B cell (primary cell): ENCODE results near the gene LRP5. TPM values are rescaled to one million over a fixed set of nuclear protein-coding genes. Genes with fewer than 3 reads are reported as not detected.

Source experiments
- ATAC-seq: fragments of 200-7000 bp; cut with Tn5 transposase; one replicate; pipeline ENCODE4 v1.10.0; 2021; ENCODE audit warnings: low read depth, mild to moderate bottlenecking, moderate number of reproducible peaks, moderate library complexity
- CTCF ChIA-PET: fragments of 350-600 bp; sonication (Branson Sonifier 250); formaldehyde crosslinking; loops from one replicate; lab custom pipeline; 2021; ENCODE audit warnings: antibody characterized with exemption, inconsistent platforms; lab: Charles Lee
- POLR2A ChIA-PET: fragments of 350-600 bp; sonication (Branson Sonifier 250); formaldehyde crosslinking; loops from one replicate; lab custom pipeline; 2021; ENCODE audit warnings: antibody characterized with exemption; lab: Charles Lee
- DNase-seq: peaks from one replicate; pipeline ENCODE4 v3.0.0; 2013
- H2AFZ ChIP-seq: 2 replicates; pipeline ENCODE4 v1.6.1; 2012; ENCODE audit warnings: mild to moderate bottlenecking, low read depth, low read length; ENCODE audit not compliant: insufficient read depth, poor library complexity, severe bottlenecking
- H3K27ac ChIP-seq, 2 donors: 1 replicate in 1 of 2; 2 replicates in 1 of 2; pipeline ENCODE4 v1.5.1; 2012 to 2013; ENCODE audit warnings: low read length in 2 of 2, mild to moderate bottlenecking in 2 of 2, moderate library complexity in 1 of 2
- H3K27me3 ChIP-seq, 4 experiments: fragments of 200-600 bp in 1 of 4; sonication (generic) in 1 of 4; replicated peaks in 1 of 4; 1 replicate in 2 of 4; 2 replicates in 2 of 4; pipeline versions ENCODE4 v1.6.1 to v1.7.0; 2013 to 2016; ENCODE audit warnings: low read length in 3 of 4, mild to moderate bottlenecking in 2 of 4, mixed read lengths in 1 of 4, moderate library complexity in 1 of 4; ENCODE audit not compliant: insufficient read depth in 4 of 4, control insufficient read depth in 3 of 4; ENCODE audit errors: control extremely low read depth in 1 of 4
- H3K36me3 ChIP-seq, 2 experiments: replicated peaks in 1 of 2; 1 replicate in 1 of 2; 2 replicates in 1 of 2; pipeline versions ENCODE4 v1.6.1 to v1.7.1; 2013; ENCODE audit warnings: low read length in 1 of 2; ENCODE audit not compliant: insufficient read depth in 2 of 2, control insufficient read depth in 1 of 2; ENCODE audit errors: control extremely low read depth in 1 of 2, extremely low read depth in 1 of 2
- H3K4me1 ChIP-seq, 2 donors: fragments of 200-600 bp in 1 of 2; sonication (generic) in 1 of 2; 1 replicate in 1 of 2; 2 replicates in 1 of 2; pipeline versions ENCODE4 v1.5.1 to v1.6.1; 2013 to 2017; ENCODE audit warnings: low read length in 2 of 2; ENCODE audit not compliant: control insufficient read depth in 2 of 2, insufficient read depth in 2 of 2
- H3K4me2 ChIP-seq: replicated peaks from 2 replicates; pipeline ENCODE3; 2012; ENCODE audit warnings: mild to moderate bottlenecking, low read depth, low read length; ENCODE audit not compliant: poor library complexity, severe bottlenecking
- H3K4me3 ChIP-seq, 5 experiments: fragments of 200-600 bp in 1 of 5; sonication (generic) in 1 of 5; 1 replicate in 3 of 5; 2 replicates in 2 of 5; pipeline versions ENCODE4 v1.5.1 to v1.7.0; 2011 to 2016; ENCODE audit warnings: low read length in 4 of 5, mild to moderate bottlenecking in 4 of 5, low read depth in 2 of 5, control low read depth in 1 of 5, moderate library complexity in 1 of 5; ENCODE audit not compliant: insufficient read depth in 1 of 5; ENCODE audit errors: control extremely low read depth in 1 of 5, extremely low read depth in 1 of 5
- H3K79me2 ChIP-seq: fragments of 200-600 bp; sonication (generic); one replicate; pipeline ENCODE4 v1.6.0; 2016; ENCODE audit warnings: low read length; ENCODE audit not compliant: control insufficient read depth, insufficient read depth
- H3K9ac ChIP-seq: fragments of 200-600 bp; sonication (generic); 2 replicates; pipeline ENCODE4 v1.6.1; 2017; ENCODE audit warnings: mild to moderate bottlenecking, low read length, moderate library complexity
- H3K9me3 ChIP-seq, 3 donors: one replicate each; pipeline versions ENCODE4 v1.6.1 to v1.7.1; 2013; ENCODE audit warnings: low read length in 2 of 3; ENCODE audit not compliant: control insufficient read depth in 2 of 3, insufficient read depth in 1 of 3; ENCODE audit errors: control extremely low read depth in 1 of 3
- H4K20me1 ChIP-seq: 2 replicates; pipeline ENCODE4 v1.6.0; 2012; ENCODE audit warnings: mild to moderate bottlenecking, low read length; ENCODE audit not compliant: insufficient read depth, control insufficient read depth, poor library complexity, severe bottlenecking
- H3K27ac Mint-ChIP-seq: one replicate; pipeline ENCODE4 v1.8.0; 2021; ENCODE audit warnings: mixed read lengths
- H3K27me3 Mint-ChIP-seq: one replicate; pipeline ENCODE4 v1.8.0; 2021; ENCODE audit warnings: mixed read lengths
- H3K4me1 Mint-ChIP-seq: one replicate; pipeline ENCODE4 v1.8.0; 2021; ENCODE audit warnings: mixed read lengths
- H3K4me3 Mint-ChIP-seq: one replicate; pipeline ENCODE4 v1.8.0; 2021; ENCODE audit warnings: mixed read lengths
- H3K9me3 Mint-ChIP-seq: one replicate; pipeline ENCODE4 v1.8.0; 2022; ENCODE audit warnings: mixed read lengths; ENCODE audit not compliant: insufficient read depth
- EZH2 ChIP-seq: IDR thresholded peaks from 2 replicates; pipeline ENCODE4 v1.6.1; 2012; ENCODE audit warnings: borderline replicate concordance, low read depth, mild to moderate bottlenecking, moderate library complexity, low read length; ENCODE audit not compliant: insufficient read depth, poor library complexity, severe bottlenecking
- WGBS: methylation state at CpG from one replicate; pipeline ENCODE4 v1.1.5; 2013; ENCODE audit warnings: missing lambda C conversion rate; ENCODE audit not compliant: insufficient coverage; 5-methylcytosine and 5-hydroxymethylcytosine counted together
- intact Hi-C: fragments of 100-400 bp; cut with micrococcal nuclease; formaldehyde crosslinking; loops from one replicate; pipeline ENCODE4 v1.10.0; 2022
- polyA plus RNA-seq: library from polyadenylated mRNA; depleted of rRNA; stranded (reverse); fragments of >200 nt; gene quantifications from 2 replicates; pipeline ENCODE4 v1.2.3, GENCODE V29; 2012
- total RNA-seq, 2 donors: library from RNA; stranded (reverse); fragments of 120-200 nt in 1 of 2; gene quantifications; 1 replicate in 1 of 2; 2 replicates in 1 of 2; pipeline versions ENCODE4 v1.2.3 to v1.2.4, GENCODE V29; 2013 to 2022
- TF ChIP-seq, protein P1 (sequence below): fragments of 200-600 bp; IDR thresholded peaks from one replicate; pipeline ENCODE4 v1.8.0; 2022; ENCODE audit warnings: antibody characterized with exemption, mild to moderate bottlenecking

Gene LRP5
- total and polyA plus RNA-seq, 2 donors (not counting 1 experiment from before 2014, with no cell fraction given), result 2.4 to 13.9 TPM

DNA sequence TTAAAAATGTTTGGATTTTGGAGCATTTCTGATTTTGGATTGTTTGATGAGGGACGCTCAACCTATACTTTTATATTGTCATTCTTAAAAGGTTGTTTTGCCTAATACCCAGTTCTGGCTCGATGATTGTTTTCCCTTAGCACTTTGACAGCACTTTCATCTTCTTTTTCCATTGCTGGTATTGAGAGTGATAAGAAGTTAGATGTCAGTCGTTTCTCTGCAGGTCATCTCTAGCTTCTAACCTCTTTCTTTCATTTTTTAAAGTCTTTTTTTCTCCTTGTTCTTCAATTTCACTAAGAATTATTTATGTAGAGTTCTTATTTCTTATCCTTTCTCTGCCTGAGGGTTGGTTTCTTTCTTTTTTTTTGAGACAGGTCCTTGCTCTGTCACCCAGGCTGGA is 167.0 kb downstream of the LRP5 start:
- H3K27me3 Mint-ChIP-seq, result no peaks in the 10 kb centered on the region
- Histone ChIP-seq H3K36me3 (peaks cover 3 to 4% of the 10 kb centered on the region in 2 experiments), H3K4me2 (no peak overlapping the region), H3K9ac (no peak overlapping the region), H4K20me1 (peaks cover 78% of the 10 kb centered on the region), H3K27me3 (no peaks in the 10 kb centered on the region), H3K4me1 (peaks cover 14 to 17% of the 10 kb centered on the region in 2 donors), H3K9me3 (peaks cover 0 to 5% (median 1%) of the 10 kb centered on the region in 3 donors), H3K27ac (no peak overlapping the region), H2AFZ (no peak overlapping the region), H3K79me2 (peaks cover 83% of the 10 kb centered on the region), H3K4me3 (no peak overlapping the region)
- ATAC-seq (no peak), DNase-seq (no peak)
- CTCF ChIA-PET, result no interaction called here
- intact Hi-C loops, result no loop called here
- TF ChIP-seq EZH2, result no peak
- TF ChIP-seq, protein P1, sequence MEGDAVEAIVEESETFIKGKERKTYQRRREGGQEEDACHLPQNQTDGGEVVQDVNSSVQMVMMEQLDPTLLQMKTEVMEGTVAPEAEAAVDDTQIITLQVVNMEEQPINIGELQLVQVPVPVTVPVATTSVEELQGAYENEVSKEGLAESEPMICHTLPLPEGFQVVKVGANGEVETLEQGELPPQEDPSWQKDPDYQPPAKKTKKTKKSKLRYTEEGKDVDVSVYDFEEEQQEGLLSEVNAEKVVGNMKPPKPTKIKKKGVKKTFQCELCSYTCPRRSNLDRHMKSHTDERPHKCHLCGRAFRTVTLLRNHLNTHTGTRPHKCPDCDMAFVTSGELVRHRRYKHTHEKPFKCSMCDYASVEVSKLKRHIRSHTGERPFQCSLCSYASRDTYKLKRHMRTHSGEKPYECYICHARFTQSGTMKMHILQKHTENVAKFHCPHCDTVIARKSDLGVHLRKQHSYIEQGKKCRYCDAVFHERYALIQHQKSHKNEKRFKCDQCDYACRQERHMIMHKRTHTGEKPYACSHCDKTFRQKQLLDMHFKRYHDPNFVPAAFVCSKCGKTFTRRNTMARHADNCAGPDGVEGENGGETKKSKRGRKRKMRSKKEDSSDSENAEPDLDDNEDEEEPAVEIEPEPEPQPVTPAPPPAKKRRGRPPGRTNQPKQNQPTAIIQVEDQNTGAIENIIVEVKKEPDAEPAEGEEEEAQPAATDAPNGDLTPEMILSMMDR, result no peak
- no peak overlapping the region for H3K27ac Mint-ChIP-seq
- no peak overlapping the region for H3K4me3 Mint-ChIP-seq
- POLR2A ChIA-PET, result no interaction called here
- H3K9me3 Mint-ChIP-seq, result no peaks in the 10 kb centered on the region
- H3K4me1 Mint-ChIP-seq, result peaks cover 61% of the 10 kb centered on the region
- no CpG with 5 or more reads among the region's 3 CpGs for WGBS

DNA sequence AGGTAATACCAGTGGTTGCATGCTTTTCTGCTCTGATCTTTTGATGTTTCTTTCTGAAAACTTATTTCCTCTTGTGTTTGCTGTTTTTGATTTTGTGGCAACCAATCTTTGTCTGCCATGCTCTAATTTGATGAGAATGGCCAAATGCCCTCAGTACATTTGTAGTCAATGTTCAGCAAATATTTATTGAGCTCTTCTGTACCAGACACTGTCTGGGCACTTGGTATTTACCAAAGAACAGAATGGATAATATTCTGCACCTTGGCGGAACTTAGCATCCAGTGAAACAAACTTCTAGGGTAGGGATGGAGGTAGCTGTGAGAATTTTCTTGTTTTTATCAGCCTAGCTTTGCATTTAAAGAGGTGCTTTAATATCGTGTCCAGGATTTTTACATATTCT is 167.8 kb downstream of the LRP5 start:
- no peak overlapping the region for H3K9ac ChIP-seq
- no peak overlapping the region for H3K4me3 ChIP-seq
- H3K27ac ChIP-seq, result no peak overlapping the region
- H4K20me1 ChIP-seq, result peaks cover 78% of the 10 kb centered on the region
- H3K4me1 ChIP-seq, result peaks cover 15 to 17% of the 10 kb centered on the region in 2 donors
- H2AFZ ChIP-seq, result no peak overlapping the region
- no peak for ATAC-seq
- TF ChIP-seq, protein P1, result no peak
- no peak for TF ChIP-seq EZH2
- DNase-seq, result no peak
- no peak overlapping the region for H3K4me2 ChIP-seq
- peaks cover 0 to 8% (median 1%) of the 10 kb centered on the region in 3 donors for H3K9me3 ChIP-seq
- no peak overlapping the region for H3K4me3 Mint-ChIP-seq
- H3K9me3 Mint-ChIP-seq, result no peaks in the 10 kb centered on the region
- ChIA-PET CTCF (interaction anchor here (0.7 kb wide), 1 partner anchor 21 kb away, joined by 4 read pairs; no protein-coding TSS in a partner anchor), POLR2A (no interaction called here)
- no peaks in the 10 kb centered on the region for H3K27me3 ChIP-seq
- 100% methylated on average over 1 of the region's 2 CpGs for WGBS
- peaks cover 3 to 4% of the 10 kb centered on the region in 2 experiments for H3K36me3 ChIP-seq
- no peaks in the 10 kb centered on the region for H3K27me3 Mint-ChIP-seq
- no peak overlapping the region for H3K27ac Mint-ChIP-seq
- H3K79me2 ChIP-seq, result peaks cover 87% of the 10 kb centered on the region
- peaks cover 62% of the 10 kb centered on the region for H3K4me1 Mint-ChIP-seq
- intact Hi-C loops, result no loop called here
